Epidermal melanocyte (primary cell): ENCODE measurements around the gene PPP1R14C.

ENCODE experiments used
- DNase-seq: peaks from one replicate; pipeline ENCODE4 v3.0.0; 2011; ENCODE audit warnings: low spot score; ENCODE audit not compliant: insufficient read length

PPP1R14C gene

DNA sequence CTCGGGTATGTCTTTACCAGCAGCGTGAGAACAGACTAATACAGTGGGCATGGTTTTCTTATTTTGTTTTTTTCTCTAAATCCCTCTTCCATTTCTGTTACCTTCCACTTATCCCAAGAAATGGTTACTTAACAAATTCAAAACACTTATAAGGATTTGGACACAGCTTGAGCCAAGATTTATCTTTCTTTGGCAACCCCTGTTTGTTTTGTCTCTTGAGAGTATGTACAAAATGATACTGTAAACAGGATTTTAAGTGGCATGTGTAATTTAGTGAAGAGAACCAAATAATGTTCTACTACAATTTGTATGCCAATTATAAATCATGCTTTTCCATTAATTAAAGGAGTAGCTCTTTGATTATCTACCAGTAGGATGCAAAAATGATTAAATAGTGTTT lies 51.4 kb downstream of the PPP1R14C start:
- DNase-seq = no peak

DNA sequence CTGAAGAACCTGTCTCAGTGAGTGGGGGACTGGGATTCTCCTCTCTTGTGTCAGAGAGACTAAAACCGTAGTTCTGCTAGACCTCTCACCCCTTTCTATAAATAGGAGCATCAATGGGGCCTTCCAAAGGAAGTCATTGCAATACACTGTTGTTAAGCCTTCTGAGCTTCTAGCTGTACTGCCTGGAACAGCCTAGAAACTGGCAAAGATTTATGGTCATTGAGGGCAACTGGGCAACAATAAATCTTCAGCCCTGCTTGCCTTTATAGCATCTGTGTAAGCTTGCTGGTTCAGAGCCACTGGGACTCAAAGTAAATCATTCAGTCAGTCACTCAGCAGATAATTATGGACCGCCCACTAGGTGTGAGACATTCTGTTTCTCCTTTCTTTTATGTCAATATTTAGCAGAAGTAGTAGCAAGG lies 53.2 kb downstream of the PPP1R14C start:
- no peak for DNase-seq

DNA sequence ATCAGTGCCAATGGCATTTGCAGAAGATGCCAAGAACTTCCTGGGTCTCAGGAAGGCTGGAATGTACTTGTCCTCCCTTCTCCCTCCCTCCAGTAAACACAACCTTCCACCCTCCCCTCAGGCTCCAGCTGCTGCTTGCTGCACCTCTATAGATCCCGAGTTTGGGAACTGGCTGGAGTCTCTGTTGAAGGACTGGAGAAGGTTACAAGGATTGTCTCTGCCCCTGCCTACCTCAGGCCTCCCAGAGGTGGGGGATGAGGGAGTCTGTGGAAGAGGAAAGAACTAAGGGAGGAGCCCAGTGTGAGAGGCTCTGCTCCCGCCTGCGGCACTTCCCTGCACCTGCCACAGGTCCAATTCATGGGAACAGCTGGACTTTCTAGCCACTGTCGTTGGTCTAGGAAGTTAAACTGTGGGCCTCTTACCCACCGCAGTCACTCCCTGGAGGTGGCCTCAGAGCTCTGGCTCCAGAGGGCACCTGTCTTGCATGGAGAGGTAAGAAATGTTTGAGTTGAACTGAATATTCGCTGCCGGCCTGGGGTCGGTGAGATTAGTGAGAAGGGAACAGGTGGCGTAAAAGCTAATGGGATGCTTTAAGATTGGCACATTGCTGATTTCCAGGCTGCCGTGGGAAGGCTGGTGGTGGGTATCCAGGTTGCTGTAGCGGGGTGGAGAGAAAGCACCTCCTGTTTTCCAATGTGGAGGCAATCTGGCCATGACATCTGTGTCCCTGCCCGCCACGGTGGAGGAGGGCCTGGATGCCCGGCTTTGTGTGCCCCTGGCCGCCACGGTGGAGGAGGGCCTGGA lies 54.3 kb downstream of the PPP1R14C start:
- DNase-seq = no peak

- no peak for DNase-seq
Measured at GRCh38 chr6:150198532-150198931, 55.7 kb downstream of the PPP1R14C start.

DNA sequence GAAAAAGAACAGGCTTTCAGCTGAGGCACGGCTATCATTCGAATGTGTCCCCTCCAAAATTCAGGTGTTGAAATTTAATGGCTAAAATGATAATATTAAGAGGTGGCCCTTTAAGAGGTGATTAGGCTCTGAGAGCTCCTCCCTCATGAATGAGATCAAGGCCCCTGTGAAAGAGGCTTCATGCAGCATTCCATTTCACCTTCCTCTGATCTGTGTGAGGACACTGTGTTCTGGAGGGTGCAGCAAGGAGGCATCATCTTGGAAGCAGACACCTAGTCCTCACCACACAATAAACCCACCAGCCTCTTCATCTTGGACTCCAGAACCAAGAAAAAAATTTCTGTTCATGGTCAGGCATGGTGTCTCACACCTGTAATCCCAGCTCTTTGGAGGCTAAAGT lies 56.4 kb downstream of the PPP1R14C start:
- no peak for DNase-seq

- no peak for DNase-seq
Measured at GRCh38 chr6:150200428-150201100, 57.7 kb downstream of the PPP1R14C start.

DNA sequence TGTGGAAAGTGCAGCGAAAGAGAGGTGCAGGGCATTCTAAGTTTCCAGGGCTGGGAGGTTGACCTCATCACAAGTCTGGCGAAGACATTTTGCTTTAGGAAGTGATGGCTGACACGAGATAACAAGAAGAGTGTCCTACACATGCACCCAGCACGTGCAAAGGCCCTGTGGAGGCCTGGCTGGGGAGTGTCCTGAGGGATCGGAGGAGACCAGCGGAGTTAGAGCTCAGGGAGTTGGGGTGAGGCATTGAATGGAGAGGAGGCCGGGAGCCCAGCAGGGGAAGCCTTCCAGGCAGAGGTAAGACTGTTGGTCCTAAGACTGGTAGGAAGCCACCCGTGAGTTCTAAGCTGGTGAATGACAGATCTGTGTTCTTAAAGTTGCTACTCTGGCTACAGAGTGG lies 58.4 kb downstream of the PPP1R14C start:
- no peak for DNase-seq

DNA sequence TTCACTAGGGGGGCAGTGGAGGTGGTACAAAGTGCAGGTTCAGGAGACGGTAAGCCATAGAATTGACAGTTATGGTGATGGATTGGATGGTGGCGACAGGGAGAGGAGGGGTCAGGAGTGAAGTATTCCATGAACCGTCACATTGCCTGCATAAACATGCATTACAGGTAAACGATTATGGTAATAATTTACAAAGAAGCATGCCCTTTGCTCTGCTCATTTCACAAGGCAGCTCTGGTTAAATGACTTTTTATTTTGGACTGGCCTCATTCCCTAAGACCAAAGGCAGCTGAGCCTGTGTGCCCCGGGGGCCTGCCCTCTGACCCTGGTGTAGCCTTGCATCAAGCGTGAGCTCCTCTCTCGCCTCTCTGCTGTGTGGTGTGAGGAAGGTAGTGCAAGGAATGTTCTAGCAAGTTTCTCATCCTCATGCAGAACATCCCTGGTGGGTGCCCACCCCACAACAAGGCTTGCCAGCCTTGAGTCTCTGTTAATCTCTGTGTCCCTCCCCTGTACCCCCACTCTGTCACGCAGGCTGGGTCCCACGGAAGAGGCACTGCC lies 59.0 kb downstream of the PPP1R14C start:
- no peak for DNase-seq

DNA sequence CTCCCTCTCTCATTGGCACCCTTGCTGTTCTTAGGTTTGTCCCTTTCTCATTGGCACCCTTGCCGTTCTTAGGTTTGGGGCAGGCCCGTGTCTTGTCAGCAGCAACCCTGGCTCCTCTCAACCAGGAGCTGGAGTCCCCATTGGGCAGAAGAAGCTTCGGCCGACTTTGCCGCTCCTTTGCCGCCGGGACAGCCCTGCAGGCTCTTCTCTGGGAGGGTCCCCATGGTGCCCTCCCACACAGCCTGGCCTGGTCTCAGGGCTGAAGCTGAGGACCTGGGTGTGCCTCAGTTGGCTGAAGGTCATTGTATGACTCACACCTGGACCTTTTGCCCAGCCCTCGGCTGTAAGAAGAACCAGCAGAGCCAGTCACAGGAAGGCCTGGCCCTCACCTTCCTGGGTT lies 59.6 kb downstream of the PPP1R14C start:
- DNase-seq = no peak

GRCh38 chr6:150202934-150203333 lies 60.1 kb downstream of the PPP1R14C start:
- DNase-seq = no peak

DNA sequence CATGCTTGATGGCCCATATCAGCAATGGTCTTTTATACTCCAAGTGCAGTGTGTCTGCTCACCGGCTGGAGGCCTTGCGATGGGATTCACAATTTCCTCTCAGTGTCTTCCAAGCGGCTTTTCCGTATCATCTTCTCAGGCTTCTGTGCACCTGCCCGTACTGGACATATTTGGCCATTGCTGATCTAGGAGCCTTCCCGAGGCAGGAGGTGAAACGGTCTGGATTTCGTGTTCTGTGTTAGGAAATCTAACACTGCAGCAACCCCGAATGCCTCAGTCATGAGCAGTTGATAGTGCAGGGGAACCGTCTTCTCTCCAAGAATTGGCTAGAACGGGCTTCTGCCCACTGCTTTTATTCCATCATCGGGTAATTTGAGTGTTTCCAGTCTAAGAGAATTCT lies 60.5 kb downstream of the PPP1R14C start:
- DNase-seq = no peak

DNA sequence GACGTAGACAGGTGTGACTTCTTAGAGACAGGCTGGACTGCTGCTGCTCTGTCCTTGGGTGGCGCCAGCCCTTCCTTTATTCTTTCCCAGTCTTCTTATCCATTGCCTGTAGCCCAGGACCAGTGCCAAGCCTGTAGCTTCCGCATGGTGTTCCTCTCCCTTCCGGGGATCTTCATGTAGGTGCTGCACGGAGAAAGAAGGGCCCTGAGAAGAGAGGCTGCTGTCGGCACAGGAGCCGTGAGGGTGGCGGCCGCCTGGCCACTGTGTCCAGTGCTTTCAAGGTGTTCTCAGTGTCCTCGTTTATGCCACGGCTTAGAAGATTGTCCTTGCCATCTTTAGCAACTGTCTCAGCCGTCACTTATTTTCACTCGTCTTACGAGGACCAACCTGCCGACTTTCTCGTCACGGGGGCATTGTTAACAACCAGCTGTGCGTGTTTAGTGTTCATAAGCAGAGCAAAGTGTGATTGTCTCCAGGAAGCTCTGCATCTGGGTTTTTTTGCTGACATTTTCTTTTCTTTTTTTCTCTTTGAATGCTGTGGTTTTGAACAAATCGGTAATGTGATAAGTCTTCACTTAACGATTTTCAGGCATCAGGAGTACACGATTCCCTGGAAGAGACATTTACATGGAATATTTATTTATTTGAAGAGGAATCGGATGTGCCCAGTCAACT lies 61.2 kb downstream of the PPP1R14C start:
- DNase-seq = no peak

- no peak for DNase-seq
Measured at GRCh38 chr6:150204705-150205472, 62.0 kb downstream of the PPP1R14C start.

GRCh38 chr6:150207931-150208570 lies 65.2 kb downstream of the PPP1R14C start:
- DNase-seq = no peak

DNA sequence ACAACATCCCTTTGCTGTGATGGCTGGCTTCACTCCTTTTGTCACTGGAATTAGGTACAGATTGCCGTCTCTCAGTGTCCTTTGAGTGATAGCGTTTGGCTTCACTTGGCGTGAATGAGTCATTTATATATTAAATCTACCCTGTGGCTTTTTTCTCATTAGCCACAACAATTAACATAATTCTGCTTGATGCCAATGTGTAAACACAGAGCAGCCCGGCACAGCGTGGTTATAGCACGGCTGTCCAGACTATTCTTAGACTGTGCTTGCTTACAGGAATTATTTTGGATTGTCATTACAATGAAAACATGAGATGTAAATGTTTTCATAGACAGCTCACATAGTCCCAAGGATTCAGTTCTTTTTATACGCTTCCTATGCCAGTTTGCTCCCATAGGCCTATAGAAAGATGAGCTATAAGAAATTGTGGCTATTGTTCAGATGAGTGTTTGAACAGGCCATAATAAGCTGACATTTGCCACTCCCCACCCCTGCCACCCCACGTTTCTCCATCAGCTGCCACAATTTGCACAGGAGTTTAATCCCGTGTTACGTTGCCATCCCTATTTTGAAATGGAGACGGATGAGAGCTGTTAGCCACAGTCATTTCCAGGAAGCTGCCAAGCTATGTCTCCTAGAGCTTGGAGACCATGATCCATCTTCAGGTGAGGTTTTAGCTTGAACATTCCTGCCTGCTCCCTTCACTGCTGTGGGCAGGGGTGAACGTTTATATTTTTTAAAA lies 65.9 kb downstream of the PPP1R14C start:
- no peak for DNase-seq

DNA sequence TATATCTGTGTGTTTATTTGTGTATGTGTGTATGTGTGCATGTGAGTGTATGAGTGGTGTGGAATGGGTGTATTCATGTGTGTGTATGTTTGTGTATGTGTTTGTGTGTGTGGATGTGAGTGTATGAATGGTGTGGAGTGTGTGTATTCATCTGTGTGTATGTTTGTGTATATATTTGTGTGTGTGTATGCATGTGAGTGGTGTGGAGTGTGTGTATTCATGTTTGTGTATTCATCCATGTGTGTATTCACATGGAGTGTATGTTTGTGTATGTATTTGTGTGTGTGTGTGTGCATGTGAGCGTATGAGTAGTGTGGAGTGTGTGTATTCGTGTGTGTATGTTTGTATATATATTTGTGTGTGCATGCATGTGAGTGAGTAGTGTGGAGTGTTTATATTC lies 66.6 kb downstream of the PPP1R14C start:
- DNase-seq = no peak

GRCh38 chr6:150211700-150212511 lies 69.1 kb downstream of the PPP1R14C start:
- no peak for DNase-seq

DNA sequence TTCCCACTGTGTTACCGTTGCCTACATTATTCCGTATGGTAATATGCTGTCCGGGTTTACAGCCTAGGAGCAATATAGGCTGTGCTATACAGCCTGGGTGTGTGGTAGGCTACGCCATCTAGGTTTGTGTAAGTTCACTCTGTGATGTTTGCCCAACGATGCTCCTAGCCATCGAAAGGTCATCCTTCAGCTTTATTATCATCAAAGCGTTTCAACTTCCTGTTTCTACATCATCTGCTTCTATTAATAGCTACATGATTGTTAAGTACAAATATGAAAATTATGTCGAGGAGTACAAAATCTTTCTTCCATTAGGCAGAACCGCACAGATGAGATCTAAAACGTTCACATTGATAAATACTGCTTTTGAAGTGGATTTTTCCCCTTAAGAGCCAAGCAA lies 69.9 kb downstream of the PPP1R14C start:
- no peak for DNase-seq

- no peak for DNase-seq
Measured at GRCh38 chr6:150213301-150213700, 70.5 kb downstream of the PPP1R14C start.
